Omental fat pad (tissue), 4 donors: ENCODE results near the gene TRPC4. TPM values are rescaled to one million over a fixed set of nuclear protein-coding genes. Genes with fewer than 3 reads are reported as not detected.

ENCODE experiments used
- ATAC-seq: fragments of 150-250 bp; one replicate; pipeline ENCODE4 v1.9.1; 2016; ENCODE audit warnings: mild to moderate bottlenecking, moderate library complexity; ENCODE audit not compliant: low FRiP score
- DNase-seq: peaks from one replicate; pipeline ENCODE4 v3.0.0-alpha.2; 2019; ENCODE audit warnings: low spot score
- CTCF ChIP-seq, 3 donors: fragments of 450-650 bp; IDR thresholded peaks; one replicate each; pipeline ENCODE4 v1.5.1; 2016 to 2017; ENCODE audit warnings: antibody characterized with exemption in 3 of 3, mild to moderate bottlenecking in 3 of 3, moderate library complexity in 2 of 3
- total RNA-seq, 4 donors: library from RNA; depleted of rRNA; stranded (reverse); fragments of >200 nt; gene quantifications; one replicate each; pipeline ENCODE4 v1.1.0, GENCODE V29; 2016

The TRPC4 gene
- total RNA-seq, 4 donors from 2014 or later: 0.56 to 1.4 (median 0.95) TPM

GRCh38 chr13:37618554-37618953 is 251.0 kb downstream of the TRPC4 start:
- no peak for DNase-seq
- ATAC-seq: peak; percentile 51
- TF ChIP-seq CTCF (IDR thresholded peaks at IDR 0.05): no peak

- no peak for ATAC-seq
- TF ChIP-seq CTCF (IDR thresholded peaks at IDR 0.05): no peak
- no peak for DNase-seq
These were observed 252.4 kb downstream of the TRPC4 start for GRCh38 chr13:37617173-37617572.

- TF ChIP-seq CTCF (IDR thresholded peaks at IDR 0.05): no peak
- DNase-seq (no peak), ATAC-seq (no peak)
These were observed 253.4 kb downstream of the TRPC4 start for GRCh38 chr13:37616131-37616530.

- TF ChIP-seq CTCF (IDR thresholded peaks at IDR 0.05): no peak
- ATAC-seq (no peak), DNase-seq (no peak)
These were observed 254.3 kb downstream of the TRPC4 start for GRCh38 chr13:37615276-37615675.

- ATAC-seq (no peak), DNase-seq (no peak)
- no peak for TF ChIP-seq CTCF (IDR thresholded peaks at IDR 0.05)
These were observed 255.9 kb downstream of the TRPC4 start for GRCh38 chr13:37613638-37614037.

GRCh38 chr13:37613236-37613635 is 256.3 kb downstream of the TRPC4 start:
- no peak for ATAC-seq

More at GRCh38 chr13:37613236-37613635, 256.3 kb downstream of the TRPC4 start:
- no peak for DNase-seq
- no peak for TF ChIP-seq CTCF (IDR thresholded peaks at IDR 0.05)
